HG03097 (cell line): ENCODE data around the gene SPOCK1.
"Not testable (repeated sequence)": the region's sequence is repeated elsewhere in the genome, so short reads cannot be mapped to it uniquely, and the experiment has no call there.

ENCODE experiments used
- ATAC-seq: cut with Tn5 transposase; IDR thresholded peaks from one replicate; pipeline ENCODE4 v1.9.1; 2021; ENCODE audit not compliant: unreplicated experiment, low FRiP score

The SPOCK1 gene

DNA sequence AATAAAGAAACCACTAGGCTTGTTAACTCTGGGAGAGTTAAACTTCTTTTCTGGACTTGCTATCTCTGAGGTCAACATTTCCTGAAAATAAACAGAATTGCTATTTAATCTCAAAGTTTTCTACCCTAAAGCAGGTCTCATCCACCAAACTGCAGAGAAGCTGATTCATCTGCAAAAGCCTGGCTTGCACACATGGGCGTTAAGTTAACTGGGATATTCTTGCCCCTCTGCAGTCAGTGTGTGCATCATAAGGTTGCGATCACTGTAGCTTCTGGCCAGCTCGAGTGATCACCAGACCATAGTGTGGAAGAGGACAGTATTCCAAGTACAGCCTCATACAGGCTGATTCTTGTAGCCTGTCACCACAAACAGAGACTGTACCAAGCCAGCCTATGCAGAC is 99.2 kb downstream of the SPOCK1 start:
- ATAC-seq: no peak

GRCh38 chr5:137398751-137399150 is 100.4 kb downstream of the SPOCK1 start:
- no peak for ATAC-seq

DNA sequence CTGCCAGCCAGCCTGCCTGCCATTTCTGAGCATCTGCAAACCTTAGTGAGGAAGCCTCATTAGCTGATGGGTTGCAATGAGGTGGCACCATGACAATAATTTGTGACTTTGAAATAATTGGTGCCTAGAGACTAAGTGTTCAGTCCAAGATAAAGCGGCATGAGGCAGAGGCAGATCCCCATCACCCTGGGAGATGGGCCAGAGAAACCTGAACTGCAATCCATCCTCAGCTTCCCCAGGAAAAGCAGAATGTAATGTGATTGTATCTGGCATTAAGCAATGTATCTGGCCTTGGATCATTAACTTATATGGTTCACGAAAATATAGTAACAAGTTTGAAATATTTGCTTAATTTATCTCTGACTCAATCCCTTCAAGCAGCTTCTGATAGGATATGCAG is 101.0 kb downstream of the SPOCK1 start:
- ATAC-seq: no peak

GRCh38 chr5:137395011-137395755 is 103.9 kb downstream of the SPOCK1 start:
- ATAC-seq: no peak

DNA sequence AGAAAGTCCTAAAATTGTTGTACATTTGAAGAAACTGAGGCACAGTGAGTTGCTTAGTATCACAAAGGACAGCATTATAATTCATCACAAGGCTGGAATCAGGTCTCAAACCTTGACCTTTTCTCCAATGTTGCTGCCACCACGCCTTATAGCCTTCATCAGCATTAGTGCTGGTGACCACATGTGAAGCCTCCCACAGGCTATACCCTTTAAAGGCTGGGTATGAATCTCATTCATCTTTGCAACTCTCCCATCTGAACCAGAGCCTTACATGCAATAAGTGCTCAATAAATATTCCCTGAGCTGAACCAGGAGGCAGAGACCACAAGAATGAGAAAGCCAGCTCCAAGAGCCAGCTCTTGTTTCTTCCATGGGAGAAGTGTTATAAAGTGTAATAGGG is 104.7 kb downstream of the SPOCK1 start:
- no peak for ATAC-seq

GRCh38 chr5:137393196-137393993 is 105.7 kb downstream of the SPOCK1 start:
- no peak for ATAC-seq

GRCh38 chr5:137392261-137392660 is 106.9 kb downstream of the SPOCK1 start:
- no peak for ATAC-seq

- not testable (repeated sequence) for ATAC-seq
These were observed 108.1 kb downstream of the SPOCK1 start for GRCh38 chr5:137391044-137391443.

- no peak for ATAC-seq
These were observed 110.1 kb downstream of the SPOCK1 start for GRCh38 chr5:137389042-137389441.

DNA sequence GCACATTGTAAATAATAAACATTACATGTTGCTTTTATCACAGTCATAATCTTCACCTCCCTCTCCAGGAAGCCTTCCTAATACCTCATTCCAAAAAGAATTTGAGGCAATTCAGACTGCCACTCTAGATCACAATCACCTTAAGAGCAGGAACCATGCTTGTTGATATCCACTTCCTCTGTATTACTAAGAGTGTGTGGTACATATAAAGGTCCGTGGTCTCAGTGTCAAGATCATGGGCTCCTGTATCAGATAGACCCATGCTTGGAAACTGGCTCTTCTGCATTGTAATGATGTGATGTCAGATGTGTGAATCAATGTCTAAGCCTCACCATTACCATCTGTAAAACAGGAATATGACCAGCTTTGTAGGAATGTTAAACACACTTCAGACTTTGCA is 114.1 kb downstream of the SPOCK1 start:
- ATAC-seq: no peak

- ATAC-seq: no peak
These were observed 115.2 kb downstream of the SPOCK1 start for GRCh38 chr5:137383909-137384308.

- ATAC-seq: no peak
These were observed 117.6 kb downstream of the SPOCK1 start for GRCh38 chr5:137381555-137381954.

DNA sequence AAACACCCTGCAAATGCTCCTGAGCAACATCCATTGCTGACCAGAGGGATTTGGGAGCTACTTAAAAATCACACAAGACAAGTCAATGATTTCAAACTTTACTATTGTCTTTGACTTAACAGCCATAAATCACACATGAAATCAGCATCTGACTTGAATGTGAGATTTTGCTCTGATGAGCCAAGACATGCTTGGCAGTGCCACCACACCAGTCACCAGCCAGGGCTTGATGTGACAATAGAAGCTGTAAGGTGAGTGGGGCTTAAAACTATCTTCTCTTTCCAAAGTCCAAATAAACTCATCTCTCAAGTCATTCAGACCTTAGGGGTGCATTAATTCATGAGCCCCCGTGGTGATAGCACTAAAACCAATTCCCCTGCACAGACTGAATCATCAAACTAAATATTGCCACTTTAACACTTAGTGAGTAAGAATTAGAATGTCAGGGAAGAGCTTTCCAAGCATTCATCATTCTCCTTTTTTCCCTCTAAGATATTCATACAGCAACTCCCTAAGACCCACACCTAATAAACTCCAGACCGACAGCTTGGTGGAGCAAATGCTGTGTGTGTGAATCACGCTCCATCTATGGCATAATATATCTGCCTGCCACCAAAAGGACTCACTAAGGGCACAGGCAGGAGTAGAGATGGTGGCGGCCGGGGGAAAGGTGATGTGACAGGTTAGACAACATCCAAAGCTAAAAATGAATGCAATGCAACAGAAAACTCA is 119.4 kb downstream of the SPOCK1 start:
- no peak for ATAC-seq

- ATAC-seq: no peak
These were observed 123.2 kb downstream of the SPOCK1 start for GRCh38 chr5:137375741-137376526.

- no peak for ATAC-seq
These were observed 124.9 kb downstream of the SPOCK1 start for GRCh38 chr5:137374110-137374714.

DNA sequence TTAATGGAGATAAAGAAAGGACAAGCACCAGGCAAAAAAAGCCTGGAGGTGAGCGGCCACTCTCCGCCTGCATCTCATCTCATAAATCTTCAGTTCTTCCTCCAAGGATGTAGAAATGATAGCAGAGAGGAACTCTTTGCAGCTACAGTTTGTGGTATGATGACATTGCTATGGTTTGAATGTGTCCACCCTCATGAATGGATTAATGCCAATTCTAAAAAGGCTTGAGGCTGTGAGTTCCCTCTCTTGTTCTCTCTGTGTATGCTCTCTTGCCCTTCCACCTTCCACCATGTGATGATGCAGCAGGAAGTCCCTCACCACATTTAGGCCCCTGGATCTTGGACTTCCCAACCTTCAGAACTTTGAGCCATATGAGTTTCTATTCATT is 126.4 kb downstream of the SPOCK1 start:
- no peak for ATAC-seq

DNA sequence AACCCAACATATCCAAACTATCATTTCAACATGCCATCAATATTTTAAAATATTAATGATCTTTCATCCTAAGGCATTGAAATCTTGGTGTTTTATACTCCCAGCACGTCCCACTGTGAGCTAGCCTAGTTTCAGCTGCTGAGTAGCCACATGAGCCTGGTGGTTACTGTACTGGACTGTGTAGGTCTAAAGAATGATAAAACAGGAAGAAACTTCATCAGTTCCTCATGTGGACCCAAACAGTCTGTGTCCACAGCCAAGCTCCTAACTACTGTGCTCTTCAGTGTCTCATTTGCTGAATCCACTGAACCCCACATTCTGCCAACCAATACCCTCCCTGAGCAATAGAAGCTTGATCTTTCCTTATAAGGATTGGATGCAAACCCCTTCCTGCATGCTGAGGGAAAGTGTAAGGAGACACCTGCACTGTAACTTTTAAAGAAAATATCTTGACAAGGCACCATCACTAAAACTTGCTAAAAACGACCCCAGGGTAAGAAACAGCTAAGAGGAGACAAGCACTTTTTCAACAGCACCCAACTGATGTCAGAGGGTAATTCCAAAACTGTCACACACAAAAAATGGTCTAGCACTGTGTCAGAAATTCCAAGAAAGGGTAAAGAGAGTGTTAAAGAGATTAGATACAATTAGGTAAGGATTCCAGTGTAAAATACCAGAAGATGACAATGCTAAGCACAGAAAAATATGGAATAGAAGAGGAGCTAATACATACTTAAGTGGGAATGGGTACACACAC is 126.9 kb downstream of the SPOCK1 start:
- no peak for ATAC-seq

GRCh38 chr5:137370096-137371071 is 128.7 kb downstream of the SPOCK1 start:
- ATAC-seq: no peak
